NT2/D1 (cell line): ENCODE measurements around the gene SPAG7.

Experiments used
- DNase-seq: peaks from one replicate; pipeline ENCODE4 v3.0.0-alpha.2; 2011; ENCODE audit warnings: low read depth, low spot score
- H3K27me3 ChIP-seq: 2 replicates; pipeline ENCODE4 v1.6.0; 2011; ENCODE audit warnings: mild to moderate bottlenecking; ENCODE audit not compliant: insufficient read length, insufficient read depth
- H3K36me3 ChIP-seq: 2 replicates; pipeline ENCODE4 v1.6.1; 2011; ENCODE audit warnings: mild to moderate bottlenecking, low read length, mixed read lengths; ENCODE audit not compliant: insufficient read depth, insufficient read length
- H3K4me1 ChIP-seq: 2 replicates; pipeline ENCODE4 v1.5.1; 2011; ENCODE audit not compliant: insufficient read depth, insufficient read length
- H3K4me3 ChIP-seq: 2 replicates; pipeline ENCODE4 v1.5.1; 2011; ENCODE audit warnings: low read depth; ENCODE audit not compliant: insufficient read length
- H3K9ac ChIP-seq: 2 replicates; pipeline ENCODE4 v1.6.0; 2011; ENCODE audit warnings: low read depth; ENCODE audit not compliant: insufficient read length
- H3K9me3 ChIP-seq: 2 replicates; pipeline ENCODE4 v1.5.1; 2011; ENCODE audit warnings: mild to moderate bottlenecking, low read length; ENCODE audit not compliant: insufficient read depth
- SUZ12 ChIP-seq: IDR thresholded peaks from 2 replicates; pipeline ENCODE4 v1.6.1; 2011; ENCODE audit not compliant: insufficient read length, insufficient read depth; ENCODE audit errors: extremely low read depth
- YY1 ChIP-seq: IDR thresholded peaks from 2 replicates; pipeline ENCODE4 v1.6.1; 2011; ENCODE audit not compliant: insufficient read length, insufficient read depth
- ZNF274 ChIP-seq: IDR thresholded peaks from 2 replicates; pipeline ENCODE4 v1.6.1; 2011; ENCODE audit warnings: mild to moderate bottlenecking, low read depth, low read length

The SPAG7 gene

DNA sequence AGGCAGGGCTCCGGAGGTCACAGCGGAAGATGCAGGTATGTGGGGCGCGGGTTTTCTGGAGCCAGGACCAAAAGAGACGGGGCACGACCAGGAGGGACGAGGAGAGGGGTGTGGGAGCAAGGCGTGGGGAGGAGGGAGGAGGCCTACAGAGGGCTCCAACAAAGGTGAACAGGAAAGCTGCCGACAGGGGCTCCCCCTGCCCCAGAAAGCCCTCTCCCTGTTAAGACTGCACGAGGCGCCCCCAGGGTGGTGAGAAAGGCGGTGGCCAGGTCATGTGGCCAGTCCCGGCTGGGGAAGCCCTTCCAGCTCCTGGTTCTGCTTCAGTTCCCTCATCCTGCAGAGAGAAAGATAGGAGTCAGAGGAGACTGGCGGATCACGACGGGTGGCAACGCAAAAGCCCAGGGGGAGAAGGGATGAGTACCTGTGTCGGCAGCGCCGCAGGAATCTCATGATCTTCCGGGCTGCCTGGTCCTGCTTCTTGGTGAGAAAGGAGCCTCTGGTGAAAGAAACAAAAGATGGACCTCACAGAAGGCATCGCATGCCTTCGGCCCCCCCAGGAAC is 949 bp upstream of the SPAG7 start:
- no peaks in the 10 kb centered on the region for H3K27me3 ChIP-seq
- no peaks in the 10 kb centered on the region for H3K9me3 ChIP-seq
- peaks cover 43% of the 10 kb centered on the region for H3K36me3 ChIP-seq
- TF ChIP-seq YY1 (no peak), SUZ12 (no peak), ZNF274 (no peak)
- H3K4me1 ChIP-seq, result peaks cover 9% of the 10 kb centered on the region
- peak overlapping the region; percentile 91 for H3K4me3 ChIP-seq
- DNase-seq, result no peak
- H3K9ac ChIP-seq, result peak overlapping the region; percentile 95

- TF ChIP-seq YY1 (no peak), SUZ12 (no peak), ZNF274 (no peak)
- Histone ChIP-seq H3K9ac (peak overlapping the region; percentile 95), H3K36me3 (peaks cover 33% of the 10 kb centered on the region), H3K27me3 (no peaks in the 10 kb centered on the region), H3K4me3 (peak overlapping the region; percentile 91), H3K4me1 (peaks cover 9% of the 10 kb centered on the region), H3K9me3 (no peaks in the 10 kb centered on the region)
- DNase-seq, result peak; percentile 95
Measured at GRCh38 chr17:4966844-4967538, 626 bp downstream of the SPAG7 start.

DNA sequence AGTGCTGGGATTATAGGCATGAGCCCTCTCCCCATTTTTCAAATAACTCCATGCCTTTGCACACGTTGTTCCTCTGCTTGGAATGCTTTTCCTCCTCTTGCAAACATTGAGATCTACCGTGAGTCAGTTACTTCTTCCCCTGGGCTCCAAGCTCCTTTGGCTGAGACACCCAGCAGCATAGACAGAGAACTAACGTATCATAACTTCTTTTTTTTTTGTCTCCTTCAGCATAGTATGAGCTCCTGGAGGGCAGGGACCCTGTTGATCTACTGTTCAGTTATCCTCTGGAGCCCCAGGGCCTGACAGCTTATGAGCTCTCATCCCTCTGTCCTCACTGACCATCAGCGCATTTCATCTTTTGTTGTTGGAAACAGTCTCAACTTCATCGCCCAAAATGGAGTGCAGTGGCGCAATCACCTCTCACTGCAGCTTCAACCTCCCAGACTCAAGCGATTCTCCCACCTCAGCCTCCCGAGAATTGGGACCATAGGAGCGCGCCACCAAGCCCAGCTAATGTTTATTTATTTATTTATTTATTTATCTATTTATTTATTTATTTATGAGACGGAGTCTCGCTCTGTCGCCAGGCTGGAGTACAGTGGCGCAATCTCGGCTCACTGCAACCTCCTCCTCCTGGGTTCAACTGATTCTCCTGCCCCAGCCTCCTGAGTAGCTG is 2.2 kb downstream of the SPAG7 start:
- no peak overlapping the region for H3K9ac ChIP-seq
- H3K36me3 ChIP-seq, result peaks cover 25% of the 10 kb centered on the region

GRCh38 chr17:4960279-4960922 is 7.2 kb downstream of the SPAG7 start:
- Histone ChIP-seq H3K36me3 (peaks cover 46% of the 10 kb centered on the region), H3K9ac (no peak overlapping the region), H3K9me3 (no peaks in the 10 kb centered on the region), H3K27me3 (no peaks in the 10 kb centered on the region), H3K4me1 (peaks cover 2% of the 10 kb centered on the region), H3K4me3 (no peak overlapping the region)
- no peak for DNase-seq
- TF ChIP-seq ZNF274 (no peak), YY1 (no peak), SUZ12 (no peak)

More for the DNA sequence above, 2.2 kb downstream of the SPAG7 start:
- no peak for TF ChIP-seq YY1
- no peak for TF ChIP-seq SUZ12
- TF ChIP-seq ZNF274, result no peak
- Histone ChIP-seq H3K27me3 (no peaks in the 10 kb centered on the region), H3K4me1 (peaks cover 9% of the 10 kb centered on the region), H3K4me3 (no peak overlapping the region), H3K9me3 (no peaks in the 10 kb centered on the region)
- no peak for DNase-seq

GRCh38 chr17:4959261-4959965 is 8.2 kb downstream of the SPAG7 start:
- H3K9ac ChIP-seq, result no peak overlapping the region
- DNase-seq, result no peak
- H3K4me3 ChIP-seq, result no peak overlapping the region
- H3K36me3 ChIP-seq, result peaks cover 46% of the 10 kb centered on the region
- H3K9me3 ChIP-seq, result no peaks in the 10 kb centered on the region
- TF ChIP-seq YY1 (no peak), SUZ12 (no peak), ZNF274 (no peak)
- H3K27me3 ChIP-seq, result no peaks in the 10 kb centered on the region
- peaks cover 2% of the 10 kb centered on the region for H3K4me1 ChIP-seq

GRCh38 chr17:4958102-4958501 is 9.5 kb downstream of the SPAG7 start:
- Histone ChIP-seq H3K4me1 (peaks cover 5% of the 10 kb centered on the region), H3K9ac (no peak overlapping the region), H3K27me3 (no peaks in the 10 kb centered on the region), H3K9me3 (no peaks in the 10 kb centered on the region), H3K4me3 (no peak overlapping the region), H3K36me3 (peaks cover 46% of the 10 kb centered on the region)
- DNase-seq, result no peak
- no peak for TF ChIP-seq SUZ12
- TF ChIP-seq YY1, result no peak
- TF ChIP-seq ZNF274, result no peak
